GM23338 (cell line): ENCODE measurements around the gene SPAAR. TPM values are rescaled to one million over a fixed set of nuclear protein-coding genes. Genes with fewer than 3 reads are reported as not detected.

Experiments used
- ATAC-seq: fragments of 200-7000 bp; cut with Tn5 transposase; 3 replicates; pipeline ENCODE4 v1.9.1; 2020
- DNase-seq: peaks from one replicate; pipeline ENCODE4 v3.0.0-alpha.2; 2015; ENCODE audit warnings: low spot score
- H2AFZ ChIP-seq: fragments of 200-600 bp; sonication (generic); 2 replicates; pipeline ENCODE4 v1.8.0; 2016; ENCODE audit warnings: antibody characterized with exemption, mild to moderate bottlenecking, moderate library complexity
- H3F3A ChIP-seq: fragments of 200-600 bp; sonication (generic); replicated peaks from 2 replicates; pipeline ENCODE4 v1.8.0; 2017; ENCODE audit warnings: antibody characterized with exemption, mixed run types, low read depth
- H3K27ac ChIP-seq: fragments of 200-600 bp; sonication (generic); 2 replicates; pipeline ENCODE4 v1.6.1; 2016; ENCODE audit warnings: low read depth
- H3K27me3 ChIP-seq: fragments of 200-600 bp; sonication (generic); 2 replicates; pipeline ENCODE4 v1.8.0; 2016; ENCODE audit warnings: mild to moderate bottlenecking, mixed run types, moderate library complexity; ENCODE audit not compliant: insufficient read depth
- H3K36me3 ChIP-seq: fragments of 200-600 bp; sonication (generic); 2 replicates; pipeline ENCODE4 v1.8.0; 2016; ENCODE audit warnings: mild to moderate bottlenecking; ENCODE audit not compliant: insufficient read depth
- H3K4me1 ChIP-seq: fragments of 200-600 bp; sonication (generic); 2 replicates; pipeline ENCODE4 v1.8.0; 2016; ENCODE audit warnings: mild to moderate bottlenecking, moderate library complexity; ENCODE audit not compliant: insufficient read depth
- H3K4me2 ChIP-seq: fragments of 200-600 bp; sonication (generic); 2 replicates; pipeline ENCODE4 v1.7.1; 2017; ENCODE audit warnings: mixed run types
- H3K4me3 ChIP-seq: fragments of 200-600 bp; sonication (generic); 2 replicates; pipeline ENCODE4 v1.6.1; 2016; ENCODE audit warnings: mixed run types
- H3K79me2 ChIP-seq: fragments of 200-600 bp; sonication (generic); replicated peaks from 2 replicates; pipeline ENCODE4 v1.8.0; 2017; ENCODE audit warnings: mild to moderate bottlenecking; ENCODE audit not compliant: insufficient read depth
- H3K9me2 ChIP-seq: fragments of 200-600 bp; sonication (generic); 2 replicates; pipeline ENCODE4 v1.8.0; 2017; ENCODE audit not compliant: insufficient read depth
- H4K20me1 ChIP-seq: fragments of 200-600 bp; sonication (generic); replicated peaks from 2 replicates; pipeline ENCODE4 v1.8.0; 2017; ENCODE audit warnings: mild to moderate bottlenecking; ENCODE audit not compliant: insufficient read depth
- H3K27ac Mint-ChIP-seq: 2 replicates; pipeline ENCODE4 v1.8.0; 2020; ENCODE audit warnings: inconsistent platforms, mild to moderate bottlenecking, moderate library complexity, mixed read lengths
- H3K27me3 Mint-ChIP-seq: 3 replicates; pipeline ENCODE4 v1.8.0; 2022; ENCODE audit warnings: low read depth, mild to moderate bottlenecking, moderate library complexity, mixed read lengths, inconsistent platforms; ENCODE audit not compliant: insufficient read depth, poor library complexity
- H3K36me3 Mint-ChIP-seq: 3 replicates; pipeline ENCODE4 v1.8.0; 2021; ENCODE audit warnings: low read depth, mild to moderate bottlenecking, inconsistent platforms, moderate library complexity, mixed read lengths
- H3K4me1 Mint-ChIP-seq: 3 replicates; pipeline ENCODE4 v1.8.0; 2020; ENCODE audit warnings: mild to moderate bottlenecking, inconsistent platforms, mixed read lengths
- H3K4me3 Mint-ChIP-seq: 3 replicates; pipeline ENCODE4 v1.8.0; 2021; ENCODE audit warnings: moderate library complexity, mild to moderate bottlenecking, inconsistent platforms, mixed read lengths
- H3K9me3 Mint-ChIP-seq: 3 replicates; pipeline ENCODE4 v1.8.0; 2020; ENCODE audit warnings: moderate library complexity, mild to moderate bottlenecking, inconsistent platforms, mixed read lengths
- CREB1 ChIP-seq: fragments of 250-450 bp; sonication (Bioruptor Pico); IDR thresholded peaks from 2 replicates; pipeline ENCODE4 v1.5.0; 2020; ENCODE audit warnings: low read depth, mild to moderate bottlenecking, moderate library complexity
- ETS1 ChIP-seq: IDR thresholded peaks from 2 replicates; pipeline ENCODE4 v1.6.1; 2016; ENCODE audit warnings: antibody characterized with exemption
- EZH2phosphoT487 ChIP-seq: fragments of 200-600 bp; sonication (generic); IDR thresholded peaks from one replicate; pipeline ENCODE4 v1.8.1; 2018; ENCODE audit warnings: antibody characterized with exemption; ENCODE audit not compliant: unreplicated experiment
- POLR2AphosphoS5 ChIP-seq: IDR thresholded peaks from 2 replicates; pipeline ENCODE4 v1.6.1; 2016; ENCODE audit warnings: antibody characterized with exemption, low read depth
- STAT1 ChIP-seq: IDR thresholded peaks from one replicate; pipeline ENCODE4 v1.6.1; 2016; ENCODE audit warnings: antibody characterized with exemption; ENCODE audit not compliant: unreplicated experiment
- ZNF114 ChIP-seq: fragments of 250-450 bp; sonication (Bioruptor Pico); IDR thresholded peaks from 2 replicates; pipeline ENCODE4 v1.5.0; 2020; ENCODE audit warnings: mild to moderate bottlenecking, moderate library complexity
- ZNF331 ChIP-seq: fragments of 250-450 bp; sonication (Bioruptor Pico); IDR thresholded peaks from 2 replicates; pipeline ENCODE4 v1.5.0; 2020; ENCODE audit warnings: low read depth, mild to moderate bottlenecking, moderate library complexity
- polyA plus RNA-seq: library from polyadenylated mRNA; unstranded; fragments of >200 nt; fragmentation: Nextera tagmentation; extraction: Ambion mirVana; gene quantifications from 2 replicates; pipeline ENCODE4 v1.2.1, GENCODE V29; 2016
- total RNA-seq: library from RNA; depleted of rRNA; stranded (reverse); fragments of >200 nt; shearing (Covaris generic); gene quantifications from 2 replicates; pipeline ENCODE4 v1.2.3, GENCODE V29; 2014
- TF ChIP-seq, protein P1 (sequence below): IDR thresholded peaks from one replicate; pipeline ENCODE4 v1.6.1; 2018; ENCODE audit warnings: antibody characterized with exemption; ENCODE audit not compliant: unreplicated experiment
- TF ChIP-seq, protein P2 (sequence below), 2 experiments: fragments of 200-600 bp in 1 of 2; sonication (generic) in 1 of 2; conservative IDR thresholded peaks; 2 replicates each; pipeline versions ENCODE4 v1.5.1 to v1.6.1; 2016 to 2017; ENCODE audit warnings: antibody characterized with exemption in 2 of 2, low read depth in 2 of 2, mild to moderate bottlenecking in 2 of 2, moderate library complexity in 1 of 2

Gene SPAAR
- total and polyA plus RNA-seq, 2 experiments from 2014 or later: not detected

DNA sequence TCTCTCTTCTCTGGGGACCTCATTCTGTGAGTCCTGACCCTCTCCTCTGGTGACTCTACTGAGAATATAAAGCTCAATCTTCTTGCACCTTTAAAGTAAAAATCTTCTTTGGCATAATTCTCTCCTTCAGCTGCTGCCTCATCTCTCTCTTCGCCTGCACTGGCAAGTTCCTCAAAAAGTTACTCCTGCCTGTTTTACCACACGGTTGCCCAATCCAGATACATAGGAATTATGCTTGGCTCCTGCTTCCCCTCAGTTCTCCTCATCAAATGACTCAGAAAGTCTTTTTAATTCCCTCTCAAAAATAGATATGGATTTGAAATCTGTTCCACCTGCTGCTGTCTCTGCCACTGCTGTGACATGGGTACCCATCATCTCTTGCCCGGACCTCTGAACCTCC is 17.6 kb upstream of the SPAAR start (continued):
- TF ChIP-seq ZNF331 (CRISPR knock-in tag) (no peak), POLR2AphosphoS5 (no peak), ETS1 (no peak), EZH2phosphoT487 (no peak), ZNF114 (no peak), STAT1 (no peak), CREB1 (no peak)
- TF ChIP-seq, protein P1, sequence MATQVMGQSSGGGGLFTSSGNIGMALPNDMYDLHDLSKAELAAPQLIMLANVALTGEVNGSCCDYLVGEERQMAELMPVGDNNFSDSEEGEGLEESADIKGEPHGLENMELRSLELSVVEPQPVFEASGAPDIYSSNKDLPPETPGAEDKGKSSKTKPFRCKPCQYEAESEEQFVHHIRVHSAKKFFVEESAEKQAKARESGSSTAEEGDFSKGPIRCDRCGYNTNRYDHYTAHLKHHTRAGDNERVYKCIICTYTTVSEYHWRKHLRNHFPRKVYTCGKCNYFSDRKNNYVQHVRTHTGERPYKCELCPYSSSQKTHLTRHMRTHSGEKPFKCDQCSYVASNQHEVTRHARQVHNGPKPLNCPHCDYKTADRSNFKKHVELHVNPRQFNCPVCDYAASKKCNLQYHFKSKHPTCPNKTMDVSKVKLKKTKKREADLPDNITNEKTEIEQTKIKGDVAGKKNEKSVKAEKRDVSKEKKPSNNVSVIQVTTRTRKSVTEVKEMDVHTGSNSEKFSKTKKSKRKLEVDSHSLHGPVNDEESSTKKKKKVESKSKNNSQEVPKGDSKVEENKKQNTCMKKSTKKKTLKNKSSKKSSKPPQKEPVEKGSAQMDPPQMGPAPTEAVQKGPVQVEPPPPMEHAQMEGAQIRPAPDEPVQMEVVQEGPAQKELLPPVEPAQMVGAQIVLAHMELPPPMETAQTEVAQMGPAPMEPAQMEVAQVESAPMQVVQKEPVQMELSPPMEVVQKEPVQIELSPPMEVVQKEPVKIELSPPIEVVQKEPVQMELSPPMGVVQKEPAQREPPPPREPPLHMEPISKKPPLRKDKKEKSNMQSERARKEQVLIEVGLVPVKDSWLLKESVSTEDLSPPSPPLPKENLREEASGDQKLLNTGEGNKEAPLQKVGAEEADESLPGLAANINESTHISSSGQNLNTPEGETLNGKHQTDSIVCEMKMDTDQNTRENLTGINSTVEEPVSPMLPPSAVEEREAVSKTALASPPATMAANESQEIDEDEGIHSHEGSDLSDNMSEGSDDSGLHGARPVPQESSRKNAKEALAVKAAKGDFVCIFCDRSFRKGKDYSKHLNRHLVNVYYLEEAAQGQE: no peak
- TF ChIP-seq, protein P2, sequence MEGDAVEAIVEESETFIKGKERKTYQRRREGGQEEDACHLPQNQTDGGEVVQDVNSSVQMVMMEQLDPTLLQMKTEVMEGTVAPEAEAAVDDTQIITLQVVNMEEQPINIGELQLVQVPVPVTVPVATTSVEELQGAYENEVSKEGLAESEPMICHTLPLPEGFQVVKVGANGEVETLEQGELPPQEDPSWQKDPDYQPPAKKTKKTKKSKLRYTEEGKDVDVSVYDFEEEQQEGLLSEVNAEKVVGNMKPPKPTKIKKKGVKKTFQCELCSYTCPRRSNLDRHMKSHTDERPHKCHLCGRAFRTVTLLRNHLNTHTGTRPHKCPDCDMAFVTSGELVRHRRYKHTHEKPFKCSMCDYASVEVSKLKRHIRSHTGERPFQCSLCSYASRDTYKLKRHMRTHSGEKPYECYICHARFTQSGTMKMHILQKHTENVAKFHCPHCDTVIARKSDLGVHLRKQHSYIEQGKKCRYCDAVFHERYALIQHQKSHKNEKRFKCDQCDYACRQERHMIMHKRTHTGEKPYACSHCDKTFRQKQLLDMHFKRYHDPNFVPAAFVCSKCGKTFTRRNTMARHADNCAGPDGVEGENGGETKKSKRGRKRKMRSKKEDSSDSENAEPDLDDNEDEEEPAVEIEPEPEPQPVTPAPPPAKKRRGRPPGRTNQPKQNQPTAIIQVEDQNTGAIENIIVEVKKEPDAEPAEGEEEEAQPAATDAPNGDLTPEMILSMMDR (conservative IDR thresholded peaks at IDR 0.05; ENCODE audit: low read depth in 2 of 2): no peak

DNA sequence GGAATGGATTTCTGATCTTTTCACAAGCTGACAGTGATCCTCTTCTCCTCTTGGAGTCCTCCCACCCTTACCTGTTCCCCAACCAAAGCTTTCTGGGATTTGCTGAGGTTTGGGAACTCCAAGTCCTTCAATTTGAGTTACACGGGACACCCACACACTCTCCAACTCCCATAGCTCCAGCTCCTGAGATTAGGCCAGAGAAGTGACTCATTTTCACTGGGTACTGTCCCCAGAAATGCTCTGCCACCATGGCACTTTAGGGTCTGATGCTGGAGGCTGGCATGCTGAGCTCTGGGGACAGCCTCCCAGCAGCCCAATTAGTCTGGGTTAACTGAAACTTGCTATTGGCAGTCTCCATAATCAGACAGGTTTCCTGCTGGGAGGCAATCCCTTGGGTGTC is 17.2 kb upstream of the SPAAR start:
- Mint-ChIP-seq H3K9me3 (no peaks in the 10 kb centered on the region), H3K27ac (no peak overlapping the region), H3K27me3 (peaks cover 4% of the 10 kb centered on the region), H3K4me3 (no peak overlapping the region), H3K36me3 (no peaks in the 10 kb centered on the region), H3K4me1 (no peaks in the 10 kb centered on the region)
- Histone ChIP-seq H3K27me3 (no peaks in the 10 kb centered on the region), H2AFZ (no peak overlapping the region), H3K4me2 (no peak overlapping the region), H3K4me3 (no peak overlapping the region), H3K4me1 (no peaks in the 10 kb centered on the region), H4K20me1 (no peaks in the 10 kb centered on the region), H3K79me2 (no peaks in the 10 kb centered on the region), H3K9me2 (no peaks in the 10 kb centered on the region), H3F3A (no peaks in the 10 kb centered on the region), H3K36me3 (no peaks in the 10 kb centered on the region), H3K27ac (no peak overlapping the region)
- ATAC-seq (no peak), DNase-seq (no peak)
- TF ChIP-seq CREB1 (no peak), EZH2phosphoT487 (no peak), ZNF331 (CRISPR knock-in tag) (no peak), ETS1 (no peak), POLR2AphosphoS5 (no peak), STAT1 (no peak), ZNF114 (no peak)
- TF ChIP-seq, protein P1: no peak
